Activated CD4-positive, alpha-beta T cell treated with anti-CD3 and anti-CD28 coated beads, Interleukin-2, amount 10 ng/mL, durations not matched to agents 7 days and 5 days (primary cell): ENCODE data around the gene NKX1-2. TPM values are rescaled to one million over a fixed set of nuclear protein-coding genes. Genes with fewer than 3 reads are reported as not detected.
"Not testable (repeated sequence)": the region's sequence is repeated elsewhere in the genome, so short reads cannot be mapped to it uniquely, and the experiment has no call there.

Source experiments
- CTCF ChIA-PET: fragments of 350-600 bp; sonication (Branson Sonifier 250); formaldehyde crosslinking; loops from one replicate; lab custom pipeline; 2021; ENCODE audit warnings: antibody characterized with exemption; lab: Charles Lee
- POLR2A ChIA-PET: fragments of 350-600 bp; sonication (Branson Sonifier 250); formaldehyde crosslinking; loops from one replicate; lab custom pipeline; 2021; ENCODE audit warnings: antibody characterized with exemption; lab: Charles Lee
- DNase-seq: peaks from one replicate; pipeline ENCODE4 v3.0.0-alpha.2; 2020
- H3K27ac Mint-ChIP-seq: one replicate; pipeline ENCODE4 v1.8.0; 2021; ENCODE audit warnings: mild to moderate bottlenecking, moderate library complexity, mixed read lengths
- H3K27me3 Mint-ChIP-seq: one replicate; pipeline ENCODE4 v1.8.0; 2021; ENCODE audit warnings: mixed read lengths
- H3K36me3 Mint-ChIP-seq: one replicate; pipeline ENCODE4 v1.8.0; 2021; ENCODE audit warnings: low read depth, mixed read lengths
- H3K4me1 Mint-ChIP-seq: one replicate; pipeline ENCODE4 v1.8.0; 2021; ENCODE audit warnings: mixed read lengths
- H3K4me3 Mint-ChIP-seq: one replicate; pipeline ENCODE4 v1.8.0; 2021; ENCODE audit warnings: mild to moderate bottlenecking, moderate library complexity, mixed read lengths
- H3K9me3 Mint-ChIP-seq: one replicate; pipeline ENCODE4 v1.8.0; 2021; ENCODE audit warnings: mixed read lengths
- total RNA-seq, 2 experiments: library from RNA; stranded (reverse); gene quantifications; one replicate each; pipeline ENCODE4 v1.2.3, GENCODE V29; 2021

The NKX1-2 gene
- total RNA-seq, 2 experiments from 2014 or later, result not detected

GRCh38 chr10:124458889-124459288 is 9.1 kb upstream of the NKX1-2 start:
- Mint-ChIP-seq H3K27ac (no peak overlapping the region), H3K27me3 (peaks cover 32% of the 10 kb centered on the region), H3K9me3 (no peaks in the 10 kb centered on the region), H3K4me3 (no peak overlapping the region), H3K4me1 (peaks cover 12% of the 10 kb centered on the region), H3K36me3 (no peaks in the 10 kb centered on the region)
- CTCF ChIA-PET, result no interaction called here
- POLR2A ChIA-PET, result no interaction called here
- no peak for DNase-seq

DNA sequence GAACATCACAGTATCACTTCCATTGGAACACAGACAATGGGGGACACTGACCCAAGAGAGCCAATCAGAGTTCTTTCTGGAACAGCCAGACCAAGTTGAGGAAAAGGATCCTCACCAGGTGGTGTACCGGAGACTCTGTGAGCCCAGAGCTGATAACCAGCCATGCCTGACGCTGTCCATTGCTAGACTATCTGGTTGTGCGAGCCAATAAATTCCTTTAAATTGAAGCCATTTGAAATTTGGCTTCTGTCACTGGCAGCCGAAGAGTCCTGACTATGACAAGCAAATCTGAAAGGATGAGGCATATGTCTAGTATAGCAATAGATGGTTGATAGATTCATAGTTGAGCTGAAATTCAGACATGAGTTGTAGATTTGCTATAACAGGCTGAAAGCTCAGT is 8.6 kb upstream of the NKX1-2 start:
- Mint-ChIP-seq H3K27ac (no peak overlapping the region), H3K4me3 (no peak overlapping the region), H3K9me3 (no peaks in the 10 kb centered on the region), H3K36me3 (no peaks in the 10 kb centered on the region), H3K27me3 (peaks cover 36% of the 10 kb centered on the region), H3K4me1 (peaks cover 12% of the 10 kb centered on the region)
- no peak for DNase-seq
- POLR2A ChIA-PET, result no interaction called here
- CTCF ChIA-PET, result no interaction called here

GRCh38 chr10:124455441-124455840 is 5.6 kb upstream of the NKX1-2 start:
- no peak overlapping the region for H3K4me3 Mint-ChIP-seq
- POLR2A ChIA-PET, result no interaction called here
- no peaks in the 10 kb centered on the region for H3K36me3 Mint-ChIP-seq
- peaks cover under 1% of the 10 kb centered on the region for H3K4me1 Mint-ChIP-seq
- peaks cover 64% of the 10 kb centered on the region for H3K27me3 Mint-ChIP-seq
- DNase-seq, result no peak
- CTCF ChIA-PET, result no interaction called here
- no peaks in the 10 kb centered on the region for H3K9me3 Mint-ChIP-seq
- no peak overlapping the region for H3K27ac Mint-ChIP-seq

DNA sequence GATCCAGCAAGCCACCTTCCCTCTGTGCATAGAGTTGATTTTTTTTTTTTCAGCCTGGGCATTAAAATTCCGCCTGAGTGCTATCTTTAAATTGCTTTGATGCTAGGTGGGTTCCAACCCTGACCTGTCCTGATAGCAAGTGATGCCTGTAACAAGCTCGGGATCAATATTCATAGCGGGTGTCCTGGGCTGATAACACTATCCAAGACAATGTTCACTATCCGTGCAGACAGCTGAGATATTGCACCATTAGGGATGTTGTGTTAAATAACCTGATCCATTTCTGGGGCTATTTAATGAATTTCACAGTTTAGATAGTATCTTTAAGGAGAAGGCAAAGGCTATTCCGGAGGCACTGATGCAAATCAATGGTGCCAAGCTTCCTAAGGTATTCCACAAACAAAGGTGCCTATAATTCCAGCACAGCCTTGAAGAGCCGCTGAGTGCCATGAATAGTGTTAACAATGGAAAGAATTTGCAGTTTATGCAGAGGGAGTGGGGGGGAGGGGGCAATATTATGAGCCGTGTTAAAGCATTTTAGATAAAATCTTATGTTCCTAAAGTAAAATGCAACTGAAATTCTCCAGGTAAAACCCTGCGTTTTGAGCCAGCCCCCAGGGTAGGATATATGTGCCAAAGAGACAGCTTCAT is 4.2 kb upstream of the NKX1-2 start:
- Mint-ChIP-seq H3K9me3 (no peaks in the 10 kb centered on the region), H3K27ac (no peak overlapping the region), H3K4me3 (no peak overlapping the region), H3K4me1 (peaks cover 7% of the 10 kb centered on the region), H3K36me3 (no peaks in the 10 kb centered on the region), H3K27me3 (peaks cover 73% of the 10 kb centered on the region)
- ChIA-PET POLR2A (no interaction called here), CTCF (no interaction called here)
- no peak for DNase-seq

GRCh38 chr10:124451276-124451675 is 1.4 kb upstream of the NKX1-2 start:
- no peak overlapping the region for H3K27ac Mint-ChIP-seq
- DNase-seq, result no peak
- ChIA-PET POLR2A (no interaction called here), CTCF (interaction anchor here (0.8 kb wide), 1 partner anchor 59 kb away, joined by 3 read pairs; no protein-coding TSS in a partner anchor)
- peaks cover 13% of the 10 kb centered on the region for H3K4me1 Mint-ChIP-seq
- H3K27me3 Mint-ChIP-seq, result peaks cover 80% of the 10 kb centered on the region
- no peaks in the 10 kb centered on the region for H3K9me3 Mint-ChIP-seq
- H3K4me3 Mint-ChIP-seq, result no peak overlapping the region
- H3K36me3 Mint-ChIP-seq, result no peaks in the 10 kb centered on the region

DNA sequence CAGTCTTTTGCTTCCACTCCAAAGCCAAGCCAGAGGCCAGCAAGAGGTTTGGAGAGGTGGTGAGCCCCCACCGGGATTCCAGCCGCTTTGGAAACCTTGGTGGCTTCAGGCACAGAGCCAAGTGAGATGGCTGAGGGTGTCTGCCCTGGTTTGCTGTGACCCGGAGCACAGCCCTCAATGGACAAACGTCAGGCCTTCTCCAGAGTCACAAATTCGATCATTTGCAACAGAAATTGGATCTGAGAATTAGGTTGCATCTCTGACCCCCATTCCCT is 885 bp upstream of the NKX1-2 start:
- Mint-ChIP-seq H3K4me3 (no peak overlapping the region), H3K4me1 (peaks cover 13% of the 10 kb centered on the region), H3K27ac (no peak overlapping the region), H3K27me3 (peaks cover 82% of the 10 kb centered on the region), H3K36me3 (no peaks in the 10 kb centered on the region), H3K9me3 (no peaks in the 10 kb centered on the region)
- POLR2A ChIA-PET, result no interaction called here
- no peak for DNase-seq
- CTCF ChIA-PET, result no interaction called here

GRCh38 chr10:124449170-124450011 is 444 bp downstream of the NKX1-2 start:
- H3K27ac Mint-ChIP-seq, result no peak overlapping the region
- H3K4me3 Mint-ChIP-seq, result no peak overlapping the region

GRCh38 chr10:124448696-124449169 is 1.1 kb downstream of the NKX1-2 start:
- Mint-ChIP-seq H3K4me1 (peaks cover 13% of the 10 kb centered on the region), H3K27ac (no peak overlapping the region), H3K27me3 (peaks cover 79% of the 10 kb centered on the region), H3K36me3 (no peaks in the 10 kb centered on the region), H3K4me3 (no peak overlapping the region), H3K9me3 (no peaks in the 10 kb centered on the region)
- DNase-seq, result no peak
- ChIA-PET CTCF (interaction anchor here (1.1 kb wide), 1 partner anchor 45 kb away, joined by 3 read pairs; no protein-coding TSS in a partner anchor), POLR2A (no interaction called here)

More at GRCh38 chr10:124449170-124450011, 444 bp downstream of the NKX1-2 start:
- no peak for DNase-seq
- ChIA-PET CTCF (interaction anchor here (1.1 kb wide), 1 partner anchor 46 kb away, joined by 3 read pairs; no protein-coding TSS in a partner anchor), POLR2A (no interaction called here)
- Mint-ChIP-seq H3K9me3 (no peaks in the 10 kb centered on the region), H3K27me3 (peaks cover 86% of the 10 kb centered on the region), H3K4me1 (peaks cover 13% of the 10 kb centered on the region), H3K36me3 (no peaks in the 10 kb centered on the region)

GRCh38 chr10:124447751-124448466 is 1.9 kb downstream of the NKX1-2 start:
- H3K36me3 Mint-ChIP-seq, result no peaks in the 10 kb centered on the region
- H3K4me1 Mint-ChIP-seq, result peaks cover 13% of the 10 kb centered on the region
- no peak overlapping the region for H3K27ac Mint-ChIP-seq
- H3K9me3 Mint-ChIP-seq, result no peaks in the 10 kb centered on the region
- ChIA-PET CTCF (interaction anchor here (1.1 kb wide), 1 partner anchor 44 kb away, joined by 3 read pairs; no protein-coding TSS in a partner anchor), POLR2A (no interaction called here)
- peaks cover 76% of the 10 kb centered on the region for H3K27me3 Mint-ChIP-seq
- DNase-seq, result no peak
- H3K4me3 Mint-ChIP-seq, result no peak overlapping the region

GRCh38 chr10:124446830-124447750 is 2.7 kb downstream of the NKX1-2 start:
- ChIA-PET CTCF (no interaction called here), POLR2A (no interaction called here)
- Mint-ChIP-seq H3K27ac (no peak overlapping the region), H3K9me3 (no peaks in the 10 kb centered on the region), H3K27me3 (peaks cover 69% of the 10 kb centered on the region), H3K4me1 (peaks cover 13% of the 10 kb centered on the region), H3K36me3 (no peaks in the 10 kb centered on the region), H3K4me3 (no peak overlapping the region)
- no peak for DNase-seq

- H3K36me3 Mint-ChIP-seq, DNase-seq, H3K4me1 Mint-ChIP-seq, H3K9me3 Mint-ChIP-seq, CTCF ChIA-PET, H3K4me3 Mint-ChIP-seq, POLR2A ChIA-PET, H3K27ac Mint-ChIP-seq: not testable (repeated sequence)
- peaks cover 27% of the 10 kb centered on the region for H3K27me3 Mint-ChIP-seq
These were observed 8.1 kb downstream of the NKX1-2 start for GRCh38 chr10:124441694-124442093.

- Mint-ChIP-seq H3K36me3 (no peaks in the 10 kb centered on the region), H3K27me3 (peaks cover 3% of the 10 kb centered on the region), H3K4me3 (no peak overlapping the region), H3K9me3 (no peaks in the 10 kb centered on the region), H3K4me1 (peaks cover 4% of the 10 kb centered on the region), H3K27ac (no peak overlapping the region)
- DNase-seq, result no peak
- ChIA-PET CTCF (no interaction called here), POLR2A (no interaction called here)
These were observed 13.6 kb downstream of the NKX1-2 start for GRCh38 chr10:124436191-124436638.
